Heart left ventricle (tissue), 16 donors: ENCODE data around the gene MRPL36. TPM values are rescaled to one million over a fixed set of nuclear protein-coding genes. Genes with fewer than 3 reads are reported as not detected.
A peak's percentile ranks its signal among the peaks of the same experiment; 100 is the strongest.

Experiments
- ATAC-seq, 4 donors: fragments of 200-7000 bp; cut with Tn5 transposase; one replicate each; pipeline ENCODE4 v1.9.1; 2020 to 2022; ENCODE audit warnings: moderate library complexity in 4 of 4, mild to moderate bottlenecking in 3 of 4, moderate number of reproducible peaks in 1 of 4
- DNase-seq, 5 donors: peaks; one replicate each; pipeline ENCODE4 v3.0.0-alpha.2; 2020
- H3K27ac ChIP-seq, 12 donors: fragments of 200-600 bp; sonication (generic) in 4 of 12; one replicate each; pipeline versions ENCODE4 v1.5.0 to v1.8.0; 2016 to 2022; ENCODE audit warnings: mild to moderate bottlenecking in 2 of 12
- H3K27me3 ChIP-seq, 9 donors: fragments of 200-600 bp; sonication (generic) in 2 of 9; one replicate each; pipeline versions ENCODE4 v1.5.1 to v1.8.0; 2016 to 2022; ENCODE audit warnings: mild to moderate bottlenecking in 3 of 9
- H3K36me3 ChIP-seq, 9 donors: fragments of 200-600 bp; sonication (generic) in 2 of 9; one replicate each; pipeline versions ENCODE4 v1.5.0 to v1.8.0; 2018 to 2022; ENCODE audit warnings: mild to moderate bottlenecking in 2 of 9
- H3K4me1 ChIP-seq, 12 donors: fragments of 200-600 bp; sonication (generic) in 4 of 12; one replicate each; pipeline versions ENCODE4 v1.5.0 to v1.8.0; 2016 to 2022; ENCODE audit warnings: mild to moderate bottlenecking in 3 of 12
- H3K4me3 ChIP-seq, 12 donors: fragments of 200-600 bp; sonication (generic) in 4 of 12; one replicate each; pipeline versions ENCODE4 v1.5.0 to v1.8.0; 2017 to 2022; ENCODE audit warnings: mild to moderate bottlenecking in 9 of 12, moderate library complexity in 4 of 12
- H3K9me3 ChIP-seq, 12 donors: fragments of 200-600 bp; sonication (generic) in 4 of 12; one replicate each; pipeline versions ENCODE4 v1.5.0 to v1.8.0; 2016 to 2022; ENCODE audit warnings: mild to moderate bottlenecking in 1 of 12
- CTCF ChIP-seq, 12 donors: fragments of 200-600 bp; sonication (generic) in 4 of 12; IDR thresholded peaks; one replicate each; pipeline versions ENCODE4 v1.5.0 to v1.8.0; 2018 to 2022; ENCODE audit warnings: antibody characterized with exemption in 12 of 12, mild to moderate bottlenecking in 5 of 12
- POLR2A ChIP-seq, 2 donors: fragments of 450-650 bp; IDR thresholded peaks; one replicate each; pipeline ENCODE4 v1.6.1; 2017; ENCODE audit warnings: antibody characterized with exemption in 2 of 2, mild to moderate bottlenecking in 2 of 2, moderate library complexity in 2 of 2
- WGBS, 4 donors: extraction: QIAGEN DNeasy Blood & Tissue Kit in 2 of 4; methylation state at CpG; one replicate each; pipeline versions ENCODE4 v1.1.5 to v1.1.7; 2013 to 2018; 5-methylcytosine and 5-hydroxymethylcytosine counted together
- intact Hi-C, 10 donors: fragments of 100-400 bp; cut with DNase I; formaldehyde crosslinking; loops; one replicate each; pipeline versions ENCODE4 v1.11.1 to v1.14.2; 2022
- polyA plus RNA-seq, 2 donors: library from polyadenylated mRNA; stranded (reverse); fragments of 200-250 nt; gene quantifications; one replicate each; pipeline ENCODE4 v1.2.3, GENCODE V29; 2013
- total RNA-seq, 9 donors: library from RNA; depleted of rRNA in 2 of 9; stranded (reverse); fragments of >200 nt in 2 of 9; fragmentation: NEBNext Ultra II Directional in 3 of 9; extraction: Animal tissue kit (Norgen Biotek cat#: 25700) in 3 of 9; gene quantifications; one replicate each; pipeline versions ENCODE4 v1.1.0 to v1.2.4, GENCODE V29; 2016 to 2023
- donor health status: ischemic (EF 13 %, LVEDD 7.1; RV severe dilation, severe dysfunction).
- donor health status: healthy with polysubstance abuse.
- donor health status: DM: no; HTN: yes; CAD: no.
- donor health status: DM: no; HTN: no; CAD: no.
- donor health status: ischemic (EF 25% LVEDD 6.9; RV normal size, moderate dysfunction).
- donor health status: ischemic (EF 25% LVEDD 5.7; RV mildly dilated, moderate dysfunction).
- donor health status: healthy.
- donor health status: DM: yes; HTN: yes; CAD: no.
- donor health status: ischemic (EF 35%, LVEDD 5.7; RV mildly dilated, moderate dysfunction).
- donor health status: nonischemic (EF 11% LVEDD 7.7; RV severe dilation, severe dysfunction).
- donor health status: DM: yes; HTN: yes; CAD: no.
- donor health status: PGD.
- donor health status: ischemic (EF 29% LVEDD 5.4; RV normal size, mild dysfunction).
- donor health status: nonischemic (EF 23%, LVEDD 6.1; RV moderate dilation, normal function).

Gene MRPL36
- total and polyA plus RNA-seq, 11 donors, result 45.6 to 107 (median 56.4) TPM

GRCh38 chr5:1806199-1806598 is 6.6 kb upstream of the MRPL36 start:
- Histone ChIP-seq H3K27me3 (no peaks in the 10 kb centered on the region), H3K4me3 (no peak overlapping the region), H3K9me3 (no peaks in the 10 kb centered on the region), H3K36me3 (peaks cover 0 to 89% (median 84%) of the 10 kb centered on the region in 9 donors), H3K4me1 (peaks cover 0 to 79% (median 21%) of the 10 kb centered on the region in 12 donors), H3K27ac (peak overlapping the region in 1 of 12 donors; percentile 19)
- TF ChIP-seq POLR2A (IDR thresholded peaks at IDR 0.05), result no peak
- ATAC-seq, result no peak
- WGBS, 4 donors, result 85 to 94% (median 87%) methylated on average over 15 of the region's 15 CpGs
- DNase-seq, result no peak
- intact Hi-C loops, result loop anchor here in 4 of 10 donors (5.0 to 10.0 kb wide), 5 partner anchors 79 to 461 kb away; partner anchors contain the start of genes IRX4 (in 2 of the 4) and CLPTM1L (in 1 of the 4)

- peak overlapping the region in 1 of 12 donors; percentile 19 for H3K27ac ChIP-seq
- no peaks in the 10 kb centered on the region for H3K27me3 ChIP-seq
- intact Hi-C loops, result loop anchor here in 4 of 10 donors (5.0 to 10.0 kb wide), 5 partner anchors 79 to 461 kb away; partner anchors contain the start of genes IRX4 (in 2 of the 4) and CLPTM1L (in 1 of the 4)
- WGBS, 4 donors, result 79 to 85% (median 83%) methylated on average over 10 of the region's 10 CpGs
- DNase-seq (no peak), ATAC-seq (no peak)
- no peaks in the 10 kb centered on the region for H3K9me3 ChIP-seq
- no peak overlapping the region for H3K4me3 ChIP-seq
- H3K4me1 ChIP-seq, result peaks cover 0 to 77% (median 21%) of the 10 kb centered on the region in 12 donors
- peaks cover 0 to 85% (median 79%) of the 10 kb centered on the region in 9 donors for H3K36me3 ChIP-seq
- TF ChIP-seq CTCF (IDR thresholded peaks at IDR 0.05) (no peak), POLR2A (IDR thresholded peaks at IDR 0.05) (no peak)
Measured at GRCh38 chr5:1805736-1806135, 6.1 kb upstream of the MRPL36 start.

- DNase-seq (no peak), ATAC-seq (no peak)
- peaks cover 0 to 81% (median 75%) of the 10 kb centered on the region in 9 donors for H3K36me3 ChIP-seq
- TF ChIP-seq POLR2A (IDR thresholded peaks at IDR 0.05), result no peak
- no peak for TF ChIP-seq CTCF (IDR thresholded peaks at IDR 0.05)
- no peaks in the 10 kb centered on the region for H3K9me3 ChIP-seq
- H3K27ac ChIP-seq, result peak overlapping the region in 1 of 12 donors; percentile 71
- 54 to 64% (median 60%) methylated on average over 4 of the region's 4 CpGs for WGBS, 4 donors
- intact Hi-C loops, result loop anchor here in 4 of 10 donors (5.0 to 10.0 kb wide), 5 partner anchors 79 to 461 kb away; partner anchors contain the start of genes IRX4 (in 2 of the 4) and CLPTM1L (in 1 of the 4)
- no peaks in the 10 kb centered on the region for H3K27me3 ChIP-seq
- peaks cover 0 to 76% (median 22%) of the 10 kb centered on the region in 12 donors for H3K4me1 ChIP-seq
- no peak overlapping the region for H3K4me3 ChIP-seq
Measured at GRCh38 chr5:1805326-1805725, 5.7 kb upstream of the MRPL36 start.

GRCh38 chr5:1804001-1804690 is 4.5 kb upstream of the MRPL36 start:
- WGBS, 4 donors, result 48 to 72% (median 60%) methylated on average over 14 to 15 of the region's 15 CpGs
- Histone ChIP-seq H3K27ac (peak overlapping the region in 9 of 12 donors; percentile 6 to 71 (median 35)), H3K4me3 (no peak overlapping the region), H3K9me3 (no peaks in the 10 kb centered on the region), H3K27me3 (no peaks in the 10 kb centered on the region), H3K4me1 (peaks cover 0 to 68% (median 20%) of the 10 kb centered on the region in 12 donors), H3K36me3 (peaks cover 0 to 69% (median 63%) of the 10 kb centered on the region in 9 donors)
- ATAC-seq (peak; percentile 4 to 25 (median 16)), DNase-seq (peak in 3 of 5 donors; percentile 41 to 69 (median 52))
- intact Hi-C loops, result loop anchor here in 7 of 10 donors (5.0 to 10.0 kb wide), 8 partner anchors 33 to 459 kb away; partner anchors contain the start of genes IRX4 (in 3 of the 7) and CLPTM1L (in 1 of the 7)
- TF ChIP-seq CTCF (IDR thresholded peaks at IDR 0.05) (no peak), POLR2A (IDR thresholded peaks at IDR 0.05) (no peak)
